GM18498 (cell line): Measurements from ENCODE around the gene OR10P1.
"Not testable (repeated sequence)": the region's sequence is repeated elsewhere in the genome, so short reads cannot be mapped to it uniquely, and the experiment has no call there.

Source experiments
- ATAC-seq: cut with Tn5 transposase; IDR thresholded peaks from one replicate; pipeline ENCODE4 v1.9.1; 2021; ENCODE audit warnings: mild to moderate bottlenecking, moderate library complexity; ENCODE audit not compliant: unreplicated experiment

OR10P1 gene

DNA sequence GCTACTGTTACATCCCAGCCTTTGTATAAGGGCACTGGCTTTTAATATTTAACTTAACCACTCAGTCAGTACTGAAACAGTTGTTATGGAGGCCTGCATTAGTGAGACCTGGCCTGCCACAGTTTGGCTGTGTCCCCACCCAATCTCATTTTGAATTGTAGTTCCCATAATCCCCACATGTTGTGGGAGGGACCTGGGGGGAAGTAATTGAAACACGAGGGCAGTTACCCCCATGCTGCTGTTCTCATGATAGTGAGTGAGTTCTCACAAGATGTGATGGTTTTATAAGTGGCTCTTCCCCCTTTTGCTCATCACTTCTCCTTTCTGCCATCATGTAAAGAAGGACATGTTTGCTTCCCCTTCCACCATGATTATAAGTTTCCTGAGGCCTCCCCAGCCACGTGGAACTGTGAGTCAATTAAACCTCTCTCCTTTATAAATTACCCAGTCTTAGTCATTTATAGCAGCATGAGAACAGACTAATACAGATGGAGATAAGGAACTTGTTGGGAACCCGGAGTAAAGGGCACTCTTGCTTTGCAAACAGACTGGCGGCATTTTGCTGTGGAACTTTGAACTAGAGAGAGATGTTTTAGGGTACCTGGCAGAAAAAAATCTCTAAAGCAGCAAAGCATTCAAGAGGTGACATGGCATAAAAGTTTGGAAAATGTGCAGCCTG is 14.1 kb downstream of the OR10P1 start:
- ATAC-seq, result not testable (repeated sequence)

DNA sequence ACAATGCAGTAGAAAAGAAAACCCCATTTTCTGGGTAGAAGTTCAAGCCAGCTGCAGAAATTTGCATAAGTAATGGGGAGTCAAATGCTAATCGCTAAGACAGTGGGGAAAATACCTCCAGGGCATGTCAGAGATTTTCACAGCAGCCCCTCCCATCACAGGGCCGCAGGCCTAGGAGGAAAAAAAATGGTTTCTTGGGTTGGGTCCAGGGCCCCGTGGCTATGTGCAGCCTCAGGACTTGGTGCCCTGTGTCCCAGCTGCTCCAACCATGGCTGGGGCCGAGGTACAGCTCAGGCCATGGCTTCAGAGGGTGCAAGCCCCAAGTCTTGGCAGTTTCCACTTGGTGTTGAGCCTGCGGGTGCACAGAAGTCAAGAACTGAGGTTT is 14.6 kb downstream of the OR10P1 start:
- no peak for ATAC-seq

DNA sequence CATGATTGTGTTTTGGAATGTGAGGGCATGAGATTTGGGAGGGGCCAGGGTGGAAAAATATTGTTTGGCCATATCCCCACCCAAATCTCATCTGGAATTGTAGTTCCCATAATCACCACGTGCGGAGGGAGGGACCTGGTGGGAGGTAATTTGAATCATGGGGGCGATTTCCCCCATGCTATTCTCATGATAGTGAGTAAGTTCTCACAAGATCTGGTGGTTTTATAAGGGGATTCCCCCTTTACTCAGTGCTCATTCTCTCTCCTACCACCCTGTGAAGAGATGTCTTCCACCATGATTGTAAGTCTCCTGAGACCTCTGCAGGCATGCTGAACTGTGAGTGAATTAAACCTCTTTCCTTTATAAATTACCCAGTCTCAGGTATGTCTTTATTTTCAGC is 15.7 kb downstream of the OR10P1 start:
- no peak for ATAC-seq

DNA sequence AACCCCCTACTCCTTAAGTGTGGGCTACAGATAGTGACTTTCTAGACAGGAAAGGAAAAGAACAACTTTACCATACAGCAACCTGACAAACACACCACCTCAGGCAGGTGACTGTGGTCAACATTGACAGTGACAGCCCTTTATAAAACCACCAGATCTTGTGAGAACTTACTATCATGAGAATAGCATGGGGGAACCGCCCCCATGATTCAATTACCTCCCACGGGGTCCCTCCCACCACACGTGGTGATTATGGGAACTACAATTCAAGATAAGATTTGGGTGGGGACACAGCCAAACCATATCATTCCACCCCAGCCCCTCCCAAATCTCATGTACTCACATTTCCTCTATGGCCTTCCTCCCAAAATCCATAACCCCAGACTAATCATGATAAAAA is 16.3 kb downstream of the OR10P1 start:
- no peak for ATAC-seq

DNA sequence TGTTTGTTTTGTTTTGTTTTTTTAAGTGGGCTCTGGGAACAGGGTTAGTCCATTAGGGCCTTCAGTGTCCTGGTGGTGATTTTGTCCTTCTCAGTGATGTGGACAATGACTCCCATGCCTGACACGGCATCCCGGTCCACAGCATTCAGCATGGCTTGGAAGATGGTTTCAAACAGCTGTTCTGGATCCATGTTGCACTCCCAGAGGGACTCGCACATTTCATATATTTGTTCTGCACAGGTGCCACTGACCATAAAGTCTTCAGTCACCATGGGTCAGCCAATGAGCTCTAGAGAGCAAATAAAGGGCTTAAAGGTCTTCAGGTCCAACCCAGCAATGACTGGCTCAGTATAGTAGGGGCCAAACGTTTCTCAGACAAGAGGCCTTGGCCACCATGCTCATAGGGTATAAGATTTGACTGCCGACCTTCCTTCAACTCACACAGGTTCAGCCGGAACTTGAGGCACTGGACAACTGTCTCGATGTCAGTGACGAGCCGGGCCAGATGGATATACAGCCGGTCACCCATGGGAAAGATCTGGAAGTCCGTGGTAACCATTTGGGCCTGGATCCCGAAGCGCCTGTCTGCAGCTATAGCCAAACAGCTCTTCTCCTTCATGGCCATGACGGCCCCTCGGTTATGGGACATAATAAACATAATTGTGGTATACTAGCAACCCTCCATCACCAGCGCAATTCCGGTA is 18.0 kb downstream of the OR10P1 start:
- ATAC-seq, result no peak

DNA sequence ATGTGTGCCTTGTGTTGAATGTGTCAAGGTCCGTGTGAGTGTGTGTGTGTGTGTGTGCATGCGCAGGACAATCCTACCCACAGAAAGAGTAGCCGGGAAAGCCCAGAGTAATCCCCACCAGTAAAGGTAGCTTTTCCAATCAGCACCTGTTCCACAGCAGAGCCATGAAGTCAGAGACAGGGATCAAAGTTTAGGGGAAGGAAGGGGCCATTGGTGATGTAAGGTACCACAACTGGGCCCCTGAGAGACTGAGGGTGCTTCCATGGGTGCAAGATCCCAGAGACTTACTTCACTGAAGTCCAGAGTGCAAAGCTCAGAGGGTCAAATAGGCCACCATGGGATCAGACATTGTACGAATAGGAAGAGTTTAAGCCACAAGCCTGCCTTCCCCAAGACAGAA is 20.5 kb downstream of the OR10P1 start:
- no peak for ATAC-seq

DNA sequence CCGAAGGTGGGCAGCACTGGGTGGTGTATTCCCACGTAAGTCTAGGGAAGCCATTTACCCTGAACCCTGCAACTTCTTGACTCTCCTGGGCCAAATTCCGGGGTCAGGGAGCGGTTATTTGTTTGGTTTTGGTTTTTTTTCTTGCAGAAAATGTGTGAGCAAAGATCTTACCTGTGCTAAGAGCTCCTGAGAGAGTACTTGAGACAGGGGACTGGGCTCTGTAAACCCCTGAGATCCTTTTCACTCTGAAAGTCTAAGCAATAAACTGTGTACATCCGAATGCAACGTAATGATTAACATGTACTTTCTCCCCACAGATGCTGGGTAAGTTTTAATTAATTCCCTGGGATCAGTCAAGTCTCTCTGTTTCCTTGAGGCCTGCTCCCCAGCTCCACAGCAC is 21.5 kb downstream of the OR10P1 start:
- no peak for ATAC-seq

DNA sequence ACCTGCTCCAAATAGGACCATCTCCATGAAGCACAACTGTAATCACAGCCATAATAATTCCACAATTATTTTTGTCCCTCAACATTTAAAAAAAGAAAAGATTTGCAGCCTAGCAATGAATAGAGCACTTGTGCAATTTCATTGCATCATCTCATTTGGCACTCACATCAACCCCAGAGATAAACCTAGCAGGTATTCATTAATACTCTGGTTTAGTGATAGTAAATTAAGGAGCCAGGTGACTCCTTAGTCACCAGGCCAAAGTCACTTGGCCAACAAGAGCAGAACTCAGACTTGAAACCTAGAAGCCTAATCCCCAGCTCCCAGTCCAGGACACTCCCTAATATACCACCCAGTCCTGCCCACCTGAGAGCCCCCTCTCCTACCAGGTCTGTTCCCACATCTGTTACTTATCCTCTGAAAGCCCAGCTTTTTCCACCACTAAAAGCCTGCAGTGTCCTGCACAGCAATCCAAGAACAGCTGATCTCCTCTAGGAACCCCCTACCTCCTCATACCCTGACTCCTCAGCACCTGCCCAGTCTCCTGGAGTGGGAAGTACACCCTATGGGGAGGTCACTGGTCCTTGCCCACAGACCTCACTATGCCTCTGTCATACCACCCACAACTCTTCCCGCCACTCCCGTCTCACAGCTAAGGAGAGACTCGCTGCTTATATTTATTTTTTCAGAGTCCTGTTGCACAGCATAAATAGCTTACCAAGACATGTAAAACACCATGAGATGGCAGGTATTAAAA is 22.1 kb downstream of the OR10P1 start:
- ATAC-seq, result no peak

DNA sequence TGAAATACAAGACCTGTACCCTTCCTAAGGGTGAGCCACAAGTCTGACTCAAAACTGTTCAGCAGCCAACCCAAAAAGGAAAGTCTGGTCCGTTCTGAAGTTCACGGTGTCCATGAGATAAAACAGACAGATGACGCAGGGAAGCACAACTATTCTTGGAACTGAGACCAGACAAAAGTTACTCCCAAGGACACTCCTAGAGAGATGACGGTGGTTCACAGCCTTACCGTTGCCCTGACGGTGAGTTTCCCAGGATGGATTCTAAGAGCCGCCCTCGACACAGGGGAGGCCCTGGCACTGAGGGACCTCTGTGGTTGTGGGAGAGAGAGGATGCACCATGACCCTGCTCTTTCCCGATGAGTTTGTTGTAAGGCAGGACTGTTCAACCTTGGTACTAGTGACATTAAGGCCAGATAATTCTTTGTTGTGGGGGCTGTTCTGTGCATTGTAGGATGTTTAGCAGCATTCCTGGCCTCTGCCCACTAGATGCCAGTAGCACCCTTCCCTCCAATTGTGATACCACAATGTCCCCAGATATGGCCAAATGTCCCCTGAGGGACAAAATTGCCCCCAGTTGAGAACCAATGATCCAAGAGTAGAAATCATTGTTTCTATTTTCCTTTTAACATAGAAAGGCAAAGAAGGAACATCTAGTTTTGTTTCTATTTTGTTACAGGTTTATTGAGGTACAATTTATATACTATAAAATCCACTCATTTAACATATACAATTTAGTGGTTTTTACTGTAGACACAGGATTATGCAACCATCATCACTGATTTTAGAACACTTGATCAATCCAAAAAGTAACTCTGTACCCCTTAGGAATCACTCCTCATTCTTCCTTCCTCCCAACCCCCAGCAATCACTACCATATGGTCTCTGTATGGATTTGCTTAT is 23.0 kb downstream of the OR10P1 start:
- ATAC-seq, result no peak

DNA sequence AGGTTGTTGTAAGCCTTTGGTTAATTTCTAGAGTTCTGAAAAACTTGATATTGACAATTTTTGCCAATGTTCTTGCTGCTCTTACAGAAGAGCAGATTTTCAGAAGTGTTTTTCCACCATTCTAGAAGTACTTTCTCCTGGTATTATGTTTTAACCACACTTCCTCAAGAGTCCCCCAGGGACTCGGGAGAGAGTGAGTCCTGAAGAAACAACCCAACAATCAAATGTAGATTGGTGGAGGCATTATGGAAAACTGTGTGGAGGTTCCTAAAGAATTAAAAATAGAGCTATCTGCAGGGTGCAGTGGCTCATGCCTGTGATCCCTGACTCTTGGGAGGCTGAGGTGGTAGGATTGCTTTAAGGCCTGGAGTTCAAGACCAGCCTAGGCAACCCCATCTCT is 26.7 kb downstream of the OR10P1 start:
- no peak for ATAC-seq

DNA sequence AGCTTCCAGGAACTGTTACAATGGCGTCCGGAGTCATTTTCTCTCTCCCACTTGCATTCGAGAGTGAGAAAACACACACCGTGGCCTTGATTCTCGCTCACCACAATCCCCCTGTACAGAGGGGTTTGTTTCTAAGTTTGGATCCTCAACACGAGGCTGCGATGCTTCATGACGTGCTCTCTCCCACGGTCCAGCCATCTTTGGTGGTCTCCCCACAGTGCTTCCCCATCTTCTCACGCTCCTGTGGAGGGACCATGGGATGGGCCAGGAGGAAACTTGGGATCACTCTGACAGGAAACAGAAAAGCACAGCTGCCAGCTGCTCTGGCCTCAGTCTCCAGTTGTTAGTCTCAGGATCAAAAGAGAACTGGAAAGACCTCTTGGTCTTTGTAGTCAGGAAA is 28.1 kb downstream of the OR10P1 start:
- no peak for ATAC-seq

DNA sequence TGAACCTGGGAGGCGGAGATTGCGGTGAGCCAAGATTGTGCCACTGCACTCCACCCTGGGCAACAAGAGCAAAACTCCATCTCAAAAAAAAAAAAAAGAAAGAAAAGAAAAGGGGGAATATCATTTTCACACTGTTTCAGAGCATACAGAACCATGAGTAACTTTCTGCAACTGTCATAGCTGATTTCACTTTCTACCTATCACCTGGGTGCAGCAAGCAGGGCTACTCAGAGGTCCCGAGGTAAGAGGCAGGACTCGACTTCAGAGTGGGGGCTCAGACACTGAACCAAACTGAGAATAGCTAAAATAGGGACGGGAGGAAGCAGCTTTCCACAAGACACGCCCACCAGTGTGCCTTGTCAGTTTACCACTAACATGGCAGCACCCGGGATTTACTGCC is 29.8 kb downstream of the OR10P1 start:
- peak; percentile 51 for ATAC-seq

DNA sequence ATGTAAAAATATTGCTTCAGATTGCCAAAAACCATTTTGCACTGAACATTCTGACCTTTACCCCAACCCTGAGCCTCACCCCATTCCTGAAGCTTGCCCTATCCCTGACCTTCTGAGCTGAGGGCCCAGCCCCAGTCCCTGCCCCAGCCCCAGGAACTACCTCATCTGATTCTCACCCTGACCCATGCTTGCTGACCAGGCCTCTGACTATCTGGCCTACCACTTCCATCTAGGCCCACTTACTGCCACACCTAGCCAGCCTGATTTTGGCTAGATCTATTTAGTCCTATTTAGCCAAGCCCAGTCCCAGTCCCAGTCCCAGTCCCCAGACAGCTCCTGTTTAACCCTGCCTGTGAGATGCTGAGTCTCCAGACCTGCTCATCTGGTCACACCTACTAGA is 33.6 kb downstream of the OR10P1 start:
- ATAC-seq, result no peak

DNA sequence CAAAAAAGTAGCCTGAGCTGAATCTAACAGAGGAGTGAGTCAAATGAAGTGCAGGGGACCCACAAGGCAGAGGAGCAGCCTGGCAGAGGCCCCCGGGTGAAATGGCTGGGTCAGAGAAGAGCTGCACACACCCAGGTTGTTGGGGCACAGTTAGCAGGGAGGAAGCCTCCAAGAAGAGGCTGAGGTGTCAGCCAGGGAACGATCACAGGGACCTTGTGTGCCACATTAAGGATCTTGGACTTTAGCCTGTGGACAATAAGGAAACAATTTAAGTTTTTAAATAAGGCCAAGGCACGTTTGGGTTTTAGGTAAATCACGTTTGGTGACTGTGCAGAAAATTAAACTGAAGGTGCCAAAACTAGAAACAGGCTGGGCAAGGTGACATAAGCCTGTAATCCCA is 35.1 kb downstream of the OR10P1 start:
- no peak for ATAC-seq

DNA sequence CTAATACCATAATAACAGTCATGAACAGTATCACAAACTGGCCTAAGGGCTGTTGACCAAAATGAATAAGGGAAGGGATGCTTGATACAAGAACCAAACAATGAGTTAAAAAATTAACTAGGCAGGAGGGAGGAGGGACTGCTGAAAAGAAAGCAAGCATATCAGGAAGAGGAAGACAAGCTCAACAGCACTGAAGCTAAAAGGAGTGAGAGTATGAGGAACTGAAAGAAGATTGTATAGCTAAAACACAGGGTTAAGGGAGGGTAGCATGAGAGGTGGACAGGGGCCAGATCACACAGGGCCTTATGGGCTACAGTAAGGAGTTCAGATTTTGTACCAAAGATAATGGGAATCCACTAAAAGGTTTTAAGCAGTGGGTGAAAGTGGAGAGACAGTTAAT is 36.9 kb downstream of the OR10P1 start:
- ATAC-seq, result peak; percentile 99

DNA sequence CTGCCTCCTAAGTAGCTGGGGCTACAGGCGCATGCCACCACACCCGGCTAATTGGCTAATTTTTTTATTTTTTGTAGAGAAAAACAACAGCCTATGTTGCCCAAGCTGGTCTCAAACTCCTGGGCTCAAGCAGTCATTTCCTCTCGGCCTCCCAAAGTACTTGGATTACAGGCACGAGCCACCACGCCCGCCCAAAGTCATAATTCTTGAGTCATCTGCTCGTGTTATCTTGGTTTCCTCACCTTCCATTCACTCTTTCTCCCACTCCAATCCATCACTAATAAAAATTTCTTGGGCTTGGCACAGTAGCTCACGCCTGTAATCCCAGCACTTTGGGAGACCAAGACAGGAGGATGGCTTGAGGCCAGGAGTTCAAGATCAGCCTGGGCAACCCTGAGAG is 39.0 kb downstream of the OR10P1 start:
- no peak for ATAC-seq

DNA sequence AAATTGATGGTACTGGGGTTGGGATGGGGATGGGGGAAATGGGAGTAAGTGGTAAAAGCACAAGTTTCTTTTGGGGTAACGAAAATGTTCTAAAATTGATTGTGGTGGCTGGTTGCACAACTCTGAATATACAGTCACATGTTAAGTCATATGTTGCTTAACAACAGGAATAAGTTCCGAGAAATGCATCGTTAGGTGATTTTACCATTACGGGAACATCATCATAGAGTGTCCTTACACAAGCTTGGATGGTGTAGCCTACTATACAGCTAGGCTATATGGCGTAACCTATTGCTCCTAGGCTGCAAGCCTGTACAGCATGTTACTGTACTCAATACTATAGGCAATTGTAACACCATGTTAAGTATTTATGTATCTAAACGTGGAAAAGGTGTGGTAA is 40.0 kb downstream of the OR10P1 start:
- no peak for ATAC-seq

DNA sequence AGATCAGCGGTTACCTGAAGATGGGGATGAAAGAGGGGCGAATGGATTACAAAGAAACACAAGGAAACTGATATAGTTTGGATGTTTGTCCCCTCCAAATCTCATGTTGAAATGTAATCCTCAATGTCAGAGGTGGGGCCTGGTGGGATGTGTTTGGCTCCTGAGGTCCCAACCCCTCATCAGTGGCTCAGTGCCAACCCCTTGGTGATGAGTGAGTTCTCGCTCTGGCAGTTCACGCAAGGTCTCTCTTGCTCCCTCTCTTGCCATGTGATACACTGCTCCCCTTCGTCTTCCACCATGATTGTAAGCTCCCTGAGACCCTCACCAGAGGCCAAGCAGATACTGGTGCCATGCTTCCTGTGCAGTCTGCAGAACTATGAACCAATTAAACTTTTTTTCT is 43.0 kb downstream of the OR10P1 start:
- ATAC-seq, result no peak

DNA sequence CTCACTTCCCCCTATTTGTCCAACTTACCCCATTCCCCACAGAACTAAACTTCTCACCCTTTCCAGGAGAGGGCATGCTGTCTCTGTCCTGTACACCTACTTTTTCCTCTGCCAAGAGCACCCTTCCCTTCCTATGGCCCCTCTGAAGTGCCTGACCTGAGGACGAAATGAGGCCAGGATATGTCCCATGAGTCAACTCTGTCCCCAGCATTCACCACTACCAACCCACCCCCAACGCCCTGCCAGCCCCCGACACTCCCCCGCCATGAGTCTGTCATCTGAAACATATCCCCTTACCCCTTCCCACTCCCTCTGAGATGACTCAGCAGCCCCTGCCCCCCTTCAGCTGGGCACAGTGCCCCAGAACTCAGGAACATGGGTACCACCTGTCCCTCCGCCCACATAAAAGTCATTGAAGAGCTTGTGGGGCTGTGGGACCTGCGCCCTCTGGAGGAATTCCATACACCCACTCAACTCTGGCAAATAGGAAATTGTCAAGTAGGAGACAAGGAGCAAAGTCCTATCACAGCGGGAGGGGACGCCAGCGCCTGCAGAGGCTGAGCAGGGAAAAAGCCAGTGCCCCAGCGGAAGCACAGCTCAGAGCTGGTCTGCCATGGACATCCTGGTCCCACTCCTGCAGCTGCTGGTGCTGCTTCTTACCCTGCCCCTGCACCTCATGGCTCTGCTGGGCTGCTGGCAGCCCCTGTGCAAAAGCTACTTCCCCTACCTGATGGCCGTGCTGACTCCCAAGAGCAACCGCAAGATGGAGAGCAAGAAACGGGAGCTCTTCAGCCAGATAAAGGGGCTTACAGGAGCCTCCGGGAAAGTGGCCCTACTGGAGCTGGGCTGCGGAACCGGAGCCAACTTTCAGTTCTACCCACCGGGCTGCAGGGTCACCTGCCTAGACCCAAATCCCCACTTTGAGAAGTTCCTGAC is 44.7 kb downstream of the OR10P1 start:
- no peak for ATAC-seq
